GM08714 (cell line): ENCODE results near the gene CNTN6.

Experiments used
- H3K4me3 ChIP-seq: fragments of 200-500 bp; sonication (Bioruptor generic); 2 replicates; pipeline ENCODE4 v1.5.1; 2014; ENCODE audit warnings: mild to moderate bottlenecking, low read length, inconsistent platforms
- ZNF274 ChIP-seq: IDR thresholded peaks from 2 replicates; pipeline ENCODE4 v1.6.1; 2012; ENCODE audit warnings: mild to moderate bottlenecking, low read depth, low read length

The CNTN6 gene

DNA sequence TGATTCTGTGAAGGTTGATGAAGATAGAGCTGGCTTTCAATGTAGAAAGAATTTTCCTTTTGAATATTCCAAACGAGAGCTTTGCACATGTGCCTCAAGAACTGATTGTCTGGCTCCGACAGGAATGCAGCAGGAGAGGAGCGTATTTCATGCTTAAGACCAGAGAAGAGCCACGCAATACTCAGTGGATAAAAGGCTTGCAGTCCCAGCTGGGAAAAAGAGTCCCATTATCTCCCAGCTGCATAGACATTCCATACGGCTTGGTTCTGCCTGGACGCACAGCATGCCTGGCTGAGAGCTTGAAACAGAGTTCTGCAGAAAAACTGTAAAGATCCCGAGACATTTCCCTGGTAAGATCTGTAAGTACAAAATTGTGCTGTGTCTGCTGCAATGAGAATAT is at the start of gene CNTN6:
TSS of gene CNTN6 (plus strand) at position 254 of the 400 bp plus-strand sequence. CDS start 54,985 bp downstream, outside the sequence.
- TF ChIP-seq ZNF274 = no peak
- H3K4me3 ChIP-seq = no peak within 1 kb of the TSS

DNA sequence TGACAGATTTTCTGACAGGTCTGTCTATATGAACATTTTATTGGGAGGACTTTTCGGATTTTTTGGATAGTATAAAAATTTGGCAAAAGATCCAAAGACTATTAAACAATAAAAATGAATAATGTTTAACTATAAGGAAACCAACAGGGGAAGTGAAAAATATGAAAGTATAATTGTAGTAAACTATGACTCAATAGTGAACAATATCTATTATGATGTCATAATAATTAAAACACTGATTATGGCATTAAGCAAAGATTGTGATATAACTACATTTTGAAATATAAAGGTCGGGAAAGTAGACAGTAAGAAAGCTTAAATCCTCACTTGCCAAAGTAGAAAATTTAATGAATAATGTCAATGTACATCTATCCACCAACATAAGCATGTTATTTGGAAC is 44.3 kb upstream of the CNTN6 start:
- no peak overlapping the region for H3K4me3 ChIP-seq
- no peak for TF ChIP-seq ZNF274

- no peak overlapping the region for H3K4me3 ChIP-seq
- no peak for TF ChIP-seq ZNF274
Measured at GRCh38 chr3:1055870-1056269, 37.0 kb upstream of the CNTN6 start.

- TF ChIP-seq ZNF274 = no peak
- H3K4me3 ChIP-seq = no peak overlapping the region
Measured at GRCh38 chr3:1056744-1057143, 36.1 kb upstream of the CNTN6 start.

DNA sequence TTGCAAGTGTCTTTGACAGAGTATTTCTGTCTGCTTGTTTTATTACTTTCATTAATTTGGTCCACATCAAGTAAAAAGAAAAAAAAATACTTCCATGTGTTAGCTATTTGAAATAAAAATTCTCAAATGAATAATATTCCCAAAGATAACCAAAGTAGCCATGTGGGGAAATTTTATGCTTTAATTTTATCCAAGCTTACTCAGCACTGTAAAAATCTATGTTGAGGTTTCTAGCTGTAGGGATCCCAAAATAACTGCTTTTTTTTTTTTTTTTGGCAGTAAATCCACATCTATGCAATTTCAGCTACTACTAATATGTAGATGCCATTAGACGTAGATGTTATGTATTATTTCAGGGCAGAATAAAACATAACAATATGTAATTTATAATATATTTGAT is 35.4 kb upstream of the CNTN6 start:
- no peak overlapping the region for H3K4me3 ChIP-seq
- TF ChIP-seq ZNF274 = no peak

DNA sequence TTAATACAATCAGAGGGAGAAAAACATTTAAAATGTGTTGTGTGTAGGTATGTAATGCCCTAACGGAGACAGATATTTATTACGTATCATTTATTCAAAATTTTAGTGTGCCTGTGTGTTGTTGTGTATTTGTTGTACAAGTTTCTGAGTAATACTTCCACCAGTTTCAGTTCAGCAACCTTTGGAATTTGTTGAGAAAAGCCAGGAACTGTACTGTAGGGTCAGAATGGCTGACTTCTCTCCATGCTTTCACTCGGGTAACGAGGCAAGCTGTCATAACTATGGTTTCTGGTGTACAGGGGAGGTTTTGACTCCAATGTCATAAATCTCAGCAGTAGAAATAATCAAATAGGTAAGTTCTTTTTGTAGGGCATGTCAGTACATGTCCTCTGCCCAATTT is 23.8 kb upstream of the CNTN6 start:
- H3K4me3 ChIP-seq = no peak overlapping the region
- TF ChIP-seq ZNF274 = no peak

DNA sequence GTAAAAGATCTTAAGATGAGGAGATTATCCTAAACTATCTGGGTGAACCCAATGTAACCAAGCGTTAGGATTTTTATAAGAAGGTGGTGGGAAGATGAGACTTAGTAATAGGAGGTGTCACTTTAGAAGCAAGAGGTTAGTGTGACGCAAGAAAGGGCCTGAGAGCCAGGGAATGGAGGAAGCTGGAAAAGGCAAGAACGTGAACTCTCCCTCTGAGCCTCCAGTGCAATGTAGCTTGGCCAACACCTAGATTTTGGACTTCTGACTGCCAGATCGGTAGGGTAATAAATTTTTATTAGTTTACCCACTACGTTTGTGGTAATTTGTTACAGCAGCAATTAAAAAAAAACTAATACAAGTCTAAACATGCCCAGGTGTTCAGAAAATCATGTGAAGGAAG is 20.8 kb upstream of the CNTN6 start:
- H3K4me3 ChIP-seq = no peak overlapping the region
- no peak for TF ChIP-seq ZNF274

GRCh38 chr3:1079662-1080061 is 13.2 kb upstream of the CNTN6 start:
- H3K4me3 ChIP-seq = no peak overlapping the region
- TF ChIP-seq ZNF274 = no peak

GRCh38 chr3:1082108-1082507 is 10.7 kb upstream of the CNTN6 start:
- H3K4me3 ChIP-seq = no peak overlapping the region

GRCh38 chr3:1087066-1087560 is 5.7 kb upstream of the CNTN6 start:
- TF ChIP-seq ZNF274 = no peak

More at GRCh38 chr3:1082108-1082507, 10.7 kb upstream of the CNTN6 start:
- no peak for TF ChIP-seq ZNF274

DNA sequence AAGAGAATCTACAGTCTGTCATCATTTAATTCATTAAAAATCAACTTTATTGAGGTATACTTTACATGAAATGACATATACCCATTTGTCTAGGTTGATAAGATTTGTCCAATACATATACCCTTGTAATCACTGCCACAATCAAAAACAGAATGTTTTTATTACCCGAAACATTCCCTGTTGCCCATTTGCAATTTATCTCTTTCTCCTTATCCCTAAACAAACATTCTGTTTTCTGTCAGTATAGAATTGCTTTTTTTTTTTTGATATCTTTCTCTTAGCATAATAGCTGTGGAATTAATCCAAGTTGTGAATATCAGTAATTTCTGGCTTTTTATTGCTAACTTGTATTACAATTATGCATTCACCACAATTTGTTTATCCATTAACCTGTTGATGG is 4.3 kb upstream of the CNTN6 start:
- H3K4me3 ChIP-seq = no peak overlapping the region
- TF ChIP-seq ZNF274 = no peak

More at GRCh38 chr3:1087066-1087560, 5.7 kb upstream of the CNTN6 start:
- H3K4me3 ChIP-seq = no peak overlapping the region

- TF ChIP-seq ZNF274 = no peak
- no peak overlapping the region for H3K4me3 ChIP-seq
Measured at GRCh38 chr3:1091286-1091685, 1.5 kb upstream of the CNTN6 start.

DNA sequence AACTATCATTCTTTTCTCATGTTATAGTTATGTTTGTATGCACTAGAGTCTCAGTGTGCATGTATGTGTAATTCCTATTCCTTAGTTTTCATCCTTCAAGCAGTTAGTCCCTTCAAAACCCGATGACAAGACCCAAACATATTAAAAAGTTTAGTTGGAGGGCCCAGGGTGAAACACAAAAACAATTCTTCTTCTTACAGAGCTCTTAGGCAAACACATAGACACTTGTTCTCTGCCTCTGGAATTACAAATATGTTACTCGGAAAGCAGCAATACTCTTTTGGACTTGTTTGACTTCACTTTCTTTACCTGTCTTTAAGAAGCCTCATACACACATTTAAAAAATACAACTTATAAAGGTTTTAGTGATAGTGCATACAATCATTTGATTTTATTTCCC is 763 bp upstream of the CNTN6 start:
- TF ChIP-seq ZNF274 = no peak
- H3K4me3 ChIP-seq = no peak overlapping the region

GRCh38 chr3:1093217-1093616 is 393 bp downstream of the CNTN6 start:
- TF ChIP-seq ZNF274 = no peak
- no peak overlapping the region for H3K4me3 ChIP-seq

GRCh38 chr3:1103525-1103924 is 10.7 kb downstream of the CNTN6 start:
- H3K4me3 ChIP-seq = no peak overlapping the region
- no peak for TF ChIP-seq ZNF274

DNA sequence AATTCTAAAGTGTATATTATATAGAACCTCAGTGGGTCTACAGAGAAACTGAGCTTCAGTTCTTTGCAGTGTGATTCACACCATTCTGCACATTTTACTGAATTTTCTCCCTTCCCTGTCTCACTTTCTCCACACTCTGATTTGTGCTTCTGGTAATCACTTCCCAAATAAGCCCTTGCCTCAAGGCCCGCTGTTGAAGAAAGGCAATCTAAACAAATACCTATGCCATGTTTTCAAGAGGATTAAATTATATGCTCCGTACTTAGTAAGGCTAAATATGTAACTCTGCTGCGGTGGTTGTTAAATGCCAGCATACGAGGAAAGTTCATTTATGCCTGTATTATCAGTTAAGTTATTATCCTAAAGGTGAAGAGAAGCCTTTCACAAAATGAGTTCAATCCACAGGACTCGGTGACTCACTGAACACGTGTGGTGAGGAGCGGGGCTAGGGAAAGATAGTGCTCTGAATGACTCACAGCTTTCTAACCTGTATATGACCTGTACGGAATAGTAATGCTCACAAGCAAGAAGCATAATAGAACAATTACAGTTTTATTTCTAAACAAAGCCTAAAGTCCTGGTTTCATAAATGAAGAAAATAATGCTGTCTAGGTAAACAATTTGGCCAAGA is 25.1 kb downstream of the CNTN6 start:
- H3K4me3 ChIP-seq = no peak overlapping the region
- TF ChIP-seq ZNF274 = no peak
